Measurements from ENCODE around the gene WDFY4. TPM values are rescaled to one million over a fixed set of nuclear protein-coding genes. Genes with fewer than 3 reads are reported as not detected.

Gene WDFY4
- total RNA-seq, 1 donor from 2014 or later, result not detected

DNA sequence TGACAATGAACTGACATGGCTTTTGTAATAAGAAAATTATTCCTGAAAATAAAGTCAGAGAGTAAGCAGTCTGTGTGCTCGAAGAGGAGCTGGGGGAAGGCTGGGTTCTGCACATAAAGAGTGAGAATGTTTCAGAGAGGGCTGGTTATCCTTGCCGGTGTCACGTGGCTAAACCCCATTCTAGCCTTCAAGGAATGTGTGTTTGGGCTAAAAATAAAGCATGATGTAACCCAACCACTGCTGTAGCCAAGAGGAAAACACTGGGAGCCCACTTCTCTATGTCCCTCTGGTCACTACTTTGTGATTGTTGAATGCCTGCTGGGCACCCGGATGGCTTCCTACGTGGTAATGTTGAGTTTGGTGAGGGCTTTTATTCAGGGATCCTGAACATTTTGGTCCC is 23.5 kb downstream of the WDFY4 start:
- H3K36me3 Mint-ChIP-seq (ENCODE audit: low read depth), result no peaks in the 10 kb centered on the region
- no peak for DNase-seq (ENCODE audit: low spot score)
- no peak overlapping the region for H3K27ac Mint-ChIP-seq (ENCODE audit: unreplicated experiment)
- H3K4me1 Mint-ChIP-seq (ENCODE audit: low read depth), result peaks cover 8% of the 10 kb centered on the region
- no peak overlapping the region for H3K4me3 Mint-ChIP-seq (ENCODE audit: unreplicated experiment)
- H3K27me3 Mint-ChIP-seq (ENCODE audit: low read depth), result peaks cover 26% of the 10 kb centered on the region
- TF ChIP-seq, protein P1, sequence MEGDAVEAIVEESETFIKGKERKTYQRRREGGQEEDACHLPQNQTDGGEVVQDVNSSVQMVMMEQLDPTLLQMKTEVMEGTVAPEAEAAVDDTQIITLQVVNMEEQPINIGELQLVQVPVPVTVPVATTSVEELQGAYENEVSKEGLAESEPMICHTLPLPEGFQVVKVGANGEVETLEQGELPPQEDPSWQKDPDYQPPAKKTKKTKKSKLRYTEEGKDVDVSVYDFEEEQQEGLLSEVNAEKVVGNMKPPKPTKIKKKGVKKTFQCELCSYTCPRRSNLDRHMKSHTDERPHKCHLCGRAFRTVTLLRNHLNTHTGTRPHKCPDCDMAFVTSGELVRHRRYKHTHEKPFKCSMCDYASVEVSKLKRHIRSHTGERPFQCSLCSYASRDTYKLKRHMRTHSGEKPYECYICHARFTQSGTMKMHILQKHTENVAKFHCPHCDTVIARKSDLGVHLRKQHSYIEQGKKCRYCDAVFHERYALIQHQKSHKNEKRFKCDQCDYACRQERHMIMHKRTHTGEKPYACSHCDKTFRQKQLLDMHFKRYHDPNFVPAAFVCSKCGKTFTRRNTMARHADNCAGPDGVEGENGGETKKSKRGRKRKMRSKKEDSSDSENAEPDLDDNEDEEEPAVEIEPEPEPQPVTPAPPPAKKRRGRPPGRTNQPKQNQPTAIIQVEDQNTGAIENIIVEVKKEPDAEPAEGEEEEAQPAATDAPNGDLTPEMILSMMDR (IDR thresholded peaks at IDR 0.05), result no peak
- H3K9me3 Mint-ChIP-seq (ENCODE audit: low read depth), result no peaks in the 10 kb centered on the region

DNA sequence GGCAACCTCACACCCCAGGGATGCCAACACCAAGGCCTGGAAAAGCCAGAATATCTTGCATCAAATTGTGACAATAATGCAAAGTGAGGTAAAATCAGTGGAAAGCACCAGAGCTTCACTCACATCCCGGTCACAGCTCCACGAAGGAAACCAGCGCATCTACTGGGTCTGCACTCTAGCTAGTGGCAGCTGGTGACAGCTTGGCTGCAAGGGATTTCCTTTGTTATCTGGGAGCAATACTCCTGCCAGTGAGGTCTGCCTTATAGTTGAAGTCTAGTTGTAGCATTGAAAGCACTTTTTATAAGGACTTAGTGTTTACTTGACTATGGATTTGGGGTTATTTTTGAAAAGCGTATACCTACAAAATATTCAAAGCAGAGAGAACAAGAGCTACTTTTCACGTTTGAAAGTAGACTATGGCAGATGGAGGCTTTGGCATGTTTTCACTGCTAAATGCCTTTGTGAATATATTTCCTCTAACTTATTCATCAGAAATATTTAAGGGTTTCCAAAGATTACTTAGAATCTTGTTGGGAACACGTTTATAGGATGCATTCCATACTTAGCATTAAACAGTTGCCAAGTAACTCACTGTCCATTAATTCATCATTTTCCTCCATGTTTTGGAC is 26.1 kb downstream of the WDFY4 start:
- no peak for DNase-seq (ENCODE audit: low spot score)
- Mint-ChIP-seq H3K4me3 (ENCODE audit: unreplicated experiment) (no peak overlapping the region), H3K27ac (ENCODE audit: unreplicated experiment) (no peak overlapping the region), H3K4me1 (ENCODE audit: low read depth) (peaks cover 8% of the 10 kb centered on the region), H3K36me3 (ENCODE audit: low read depth) (no peaks in the 10 kb centered on the region), H3K9me3 (ENCODE audit: low read depth) (peaks cover 4% of the 10 kb centered on the region), H3K27me3 (ENCODE audit: low read depth) (peaks cover 26% of the 10 kb centered on the region)
- TF ChIP-seq, protein P1 (IDR thresholded peaks at IDR 0.05), result no peak

DNA sequence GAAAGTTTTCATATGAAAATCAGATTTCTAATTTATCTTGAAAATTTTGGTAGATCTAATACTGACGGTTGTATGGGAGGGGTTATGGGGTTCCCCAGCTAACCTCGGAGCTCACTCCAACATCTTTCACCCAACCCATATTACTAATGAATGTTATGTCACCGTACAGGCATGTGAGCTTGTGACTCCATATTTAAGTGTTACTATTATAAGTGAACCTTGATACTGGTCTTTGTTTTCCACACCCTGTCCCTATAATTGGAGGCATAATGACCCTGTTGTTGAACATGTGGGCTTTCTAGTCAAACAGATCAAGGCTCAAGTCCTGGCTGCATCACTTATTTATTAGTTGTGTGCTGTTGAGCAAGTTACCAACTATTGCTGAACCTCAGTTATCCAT is 27.2 kb downstream of the WDFY4 start:
- H3K36me3 Mint-ChIP-seq (ENCODE audit: low read depth), result no peaks in the 10 kb centered on the region
- TF ChIP-seq, protein P1 (IDR thresholded peaks at IDR 0.05), result no peak
- peaks cover 20% of the 10 kb centered on the region for H3K27me3 Mint-ChIP-seq (ENCODE audit: low read depth)
- H3K4me1 Mint-ChIP-seq (ENCODE audit: low read depth), result peaks cover 8% of the 10 kb centered on the region
- DNase-seq (ENCODE audit: low spot score), result no peak
- H3K27ac Mint-ChIP-seq (ENCODE audit: unreplicated experiment), result no peak overlapping the region
- H3K4me3 Mint-ChIP-seq (ENCODE audit: unreplicated experiment), result no peak overlapping the region
- H3K9me3 Mint-ChIP-seq (ENCODE audit: low read depth), result peaks cover 4% of the 10 kb centered on the region

DNA sequence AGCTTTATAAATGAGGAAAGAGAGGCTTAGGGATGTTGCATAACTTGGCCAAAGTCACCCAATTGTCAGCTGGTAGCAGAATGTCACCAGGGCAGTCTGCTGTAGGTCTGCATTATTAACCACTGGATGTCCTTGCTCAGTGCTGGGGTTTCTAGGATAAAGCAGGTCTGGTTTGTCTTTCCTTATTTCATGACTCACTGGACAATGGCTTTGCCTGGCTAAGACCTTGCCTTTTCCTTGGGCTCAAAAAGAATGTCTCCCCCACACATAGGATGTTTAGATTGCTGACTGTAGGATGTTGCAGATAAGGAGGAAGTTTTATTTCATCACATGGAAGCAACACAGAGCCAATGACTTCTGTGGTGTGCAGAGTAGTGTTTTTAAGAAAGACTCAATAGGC is 29.4 kb downstream of the WDFY4 start:
- H3K36me3 Mint-ChIP-seq (ENCODE audit: low read depth), result no peaks in the 10 kb centered on the region
- no peak overlapping the region for H3K4me3 Mint-ChIP-seq (ENCODE audit: unreplicated experiment)
- DNase-seq (ENCODE audit: low spot score), result no peak
- TF ChIP-seq, protein P1 (IDR thresholded peaks at IDR 0.05), result no peak
- H3K4me1 Mint-ChIP-seq (ENCODE audit: low read depth), result no peaks in the 10 kb centered on the region
- peaks cover 4% of the 10 kb centered on the region for H3K9me3 Mint-ChIP-seq (ENCODE audit: low read depth)
- no peak overlapping the region for H3K27ac Mint-ChIP-seq (ENCODE audit: unreplicated experiment)
- H3K27me3 Mint-ChIP-seq (ENCODE audit: low read depth), result peaks cover 14% of the 10 kb centered on the region

DNA sequence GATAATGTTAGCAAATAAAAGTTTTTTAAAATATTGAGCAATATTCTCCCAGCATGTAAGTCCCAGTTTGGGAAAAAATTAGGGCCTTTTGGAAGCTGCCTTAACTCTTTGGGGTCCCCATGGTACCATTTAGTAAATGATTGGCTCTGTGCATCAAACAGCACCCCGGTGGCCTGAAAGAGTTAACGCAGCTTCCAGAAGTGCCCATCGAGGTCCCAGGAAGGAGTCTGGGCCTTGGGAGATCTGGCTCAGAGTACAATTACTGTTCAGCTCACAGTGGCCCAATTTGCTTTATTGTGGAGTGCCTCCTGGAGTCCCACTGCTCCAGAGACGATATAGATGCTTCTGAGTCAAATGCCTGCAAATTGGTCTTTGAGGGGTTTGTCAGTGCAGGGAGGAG is 31.7 kb downstream of the WDFY4 start:
- TF ChIP-seq, protein P1 (IDR thresholded peaks at IDR 0.05), result no peak
- no peak for DNase-seq (ENCODE audit: low spot score)
- H3K4me3 Mint-ChIP-seq (ENCODE audit: unreplicated experiment), result no peak overlapping the region
- no peaks in the 10 kb centered on the region for H3K36me3 Mint-ChIP-seq (ENCODE audit: low read depth)
- H3K4me1 Mint-ChIP-seq (ENCODE audit: low read depth), result no peaks in the 10 kb centered on the region
- H3K27ac Mint-ChIP-seq (ENCODE audit: unreplicated experiment), result no peak overlapping the region
- peaks cover 19% of the 10 kb centered on the region for H3K27me3 Mint-ChIP-seq (ENCODE audit: low read depth)
- H3K9me3 Mint-ChIP-seq (ENCODE audit: low read depth), result peaks cover 4% of the 10 kb centered on the region

Measured in chondrocyte (in vitro differentiated cells).